HCT116 (cell line): ENCODE data around the gene GTSF1L. TPM values are rescaled to one million over a fixed set of nuclear protein-coding genes. Genes with fewer than 3 reads are reported as not detected.

Experiments used
- ATAC-seq: fragments of 200-7000 bp; cut with Tn5 transposase; 2 replicates; pipeline ENCODE4 v1.9.1; 2020; ENCODE audit warnings: mild to moderate bottlenecking, moderate library complexity
- BruUV-seq: library from RNA; stranded (reverse); fragments of 400-500 nt; replicated peaks from 2 replicates; lab custom pipeline; 2021; lab: Mats Ljungman, UMichigan
- CTCF ChIA-PET: fragments of 300-600 bp; sonication (Branson Sonifier 250); formaldehyde crosslinking; loops from one replicate; lab custom pipeline; 2021; ENCODE audit warnings: antibody characterized with exemption; lab: Charles Lee
- POLR2A ChIA-PET: fragments of 300-600, 350-600 bp; sonication (Branson Sonifier 250); formaldehyde crosslinking; loops from one replicate; lab custom pipeline; 2021; ENCODE audit warnings: antibody characterized with exemption; lab: Charles Lee
- RAD21 ChIA-PET, 2 experiments: fragments of 300-600 bp; sonication (Branson Sonifier 250); formaldehyde crosslinking; loops; one replicate each; lab custom pipeline; 2023; ENCODE audit warnings: low total read pairs in 2 of 2; ENCODE audit not compliant: uncharacterized antibody in 2 of 2, unreplicated experiment in 2 of 2, low non-redundant PET in 1 of 2; lab: Charles Lee
- DNase-seq: peaks from one replicate; pipeline ENCODE4 v3.0.0-alpha.2; 2010; ENCODE audit warnings: low read depth, low spot score
- H2AFZ ChIP-seq: fragments of 200-600 bp; shearing (Covaris generic), sonication (generic); 2 replicates; pipeline ENCODE4 v1.6.1; 2017; ENCODE audit warnings: low read depth, mixed run types, mixed read lengths, antibody characterized with exemption, low read length; ENCODE audit not compliant: poor library complexity, severe bottlenecking
- H3K27ac ChIP-seq: 2 replicates; pipeline ENCODE4 v1.5.1; 2012; ENCODE audit warnings: low read depth, low read length
- H3K27me3 ChIP-seq: fragments of 200-600 bp; sonication (generic); 2 replicates; pipeline ENCODE4 v1.6.1; 2016; ENCODE audit warnings: mixed run types, low read length, mixed read lengths; ENCODE audit not compliant: insufficient read depth
- H3K36me3 ChIP-seq, 2 experiments: fragments of 200-500 bp in 1 of 2; fragments of 200-600 bp in 1 of 2; sonication (Bioruptor generic) in 1 of 2; sonication (generic) in 1 of 2; 2 replicates each; pipeline versions ENCODE4 v1.5.1 to v1.6.1; 2014 to 2016; ENCODE audit warnings: low read length in 2 of 2, inconsistent platforms in 1 of 2, mixed read lengths in 1 of 2, mixed run types in 1 of 2; ENCODE audit not compliant: insufficient read depth in 2 of 2, control insufficient read depth in 1 of 2
- H3K4me1 ChIP-seq, 2 experiments: fragments of 200-600 bp in 1 of 2; sonication (generic) in 1 of 2; 2 replicates each; pipeline versions ENCODE4 v1.5.1 to v1.6.1; 2012 to 2017; ENCODE audit warnings: low read length in 2 of 2, inconsistent platforms in 1 of 2, mild to moderate bottlenecking in 1 of 2, mixed read lengths in 1 of 2, mixed run types in 1 of 2, moderate library complexity in 1 of 2; ENCODE audit not compliant: insufficient read depth in 2 of 2, control insufficient read depth in 1 of 2
- H3K4me2 ChIP-seq: fragments of 200-600 bp; sonication (generic); 2 replicates; pipeline ENCODE4 v1.6.1; 2017; ENCODE audit warnings: mixed run types, low read length, mixed read lengths
- H3K4me3 ChIP-seq, 2 experiments: fragments of 200-600 bp in 1 of 2; sonication (generic) in 1 of 2; replicated peaks in 1 of 2; 2 replicates each; pipeline ENCODE4 v1.5.1; 2011 to 2016; ENCODE audit warnings: low read length in 2 of 2, control low read depth in 1 of 2, low read depth in 1 of 2, mild to moderate bottlenecking in 1 of 2, mixed read lengths in 1 of 2, mixed run types in 1 of 2
- H3K79me2 ChIP-seq: fragments of 200-600 bp; sonication (generic); 2 replicates; pipeline ENCODE4 v1.6.1; 2017; ENCODE audit warnings: mild to moderate bottlenecking, mixed run types, low read length, moderate library complexity, mixed read lengths; ENCODE audit not compliant: insufficient read depth
- H3K9ac ChIP-seq: fragments of 200-600 bp; sonication (generic); 2 replicates; pipeline ENCODE4 v1.6.1; 2016; ENCODE audit warnings: low read length, mixed read lengths
- H3K9me2 ChIP-seq: fragments of 200-600 bp; sonication (generic), shearing (Covaris generic); 2 replicates; pipeline ENCODE4 v1.6.1; 2017; ENCODE audit warnings: mixed run types, mild to moderate bottlenecking, moderate library complexity; ENCODE audit not compliant: insufficient read depth
- H3K9me3 ChIP-seq, 2 experiments: fragments of 200-500 bp in 1 of 2; fragments of 200-600 bp in 1 of 2; sonication (Bioruptor generic) in 1 of 2; sonication (generic) in 1 of 2; 2 replicates each; pipeline ENCODE4 v1.6.1; 2014 to 2017; ENCODE audit warnings: low read length in 2 of 2, mixed read lengths in 2 of 2, inconsistent platforms in 1 of 2, low read depth in 1 of 2, mild to moderate bottlenecking in 1 of 2, mixed run types in 1 of 2, moderate library complexity in 1 of 2; ENCODE audit not compliant: control insufficient read depth in 1 of 2, insufficient read depth in 1 of 2
- H4K20me1 ChIP-seq: fragments of 200-600 bp; sonication (generic), shearing (Covaris generic); 2 replicates; pipeline ENCODE4 v1.6.1; 2017; ENCODE audit warnings: mixed run types, mild to moderate bottlenecking, moderate library complexity; ENCODE audit not compliant: insufficient read depth
- CEBPB ChIP-seq: IDR thresholded peaks from 2 replicates; pipeline ENCODE4 v1.6.1; 2012; ENCODE audit warnings: low read depth
- EZH2phosphoT487 ChIP-seq: fragments of 200-600 bp; IDR thresholded peaks from 2 replicates; pipeline ENCODE4 v1.6.1; 2018; ENCODE audit warnings: antibody characterized with exemption, borderline replicate concordance
- JUND ChIP-seq: IDR thresholded peaks from 2 replicates; pipeline ENCODE4 v1.6.1; 2012
- POLR2AphosphoS5 ChIP-seq: IDR thresholded peaks from 2 replicates; pipeline ENCODE4 v1.6.1; 2011; ENCODE audit warnings: mild to moderate bottlenecking, low read depth, low read length, moderate library complexity
- RAD21 ChIP-seq: IDR thresholded peaks from 2 replicates; pipeline ENCODE4 v1.6.1; 2012; ENCODE audit warnings: low read depth, mild to moderate bottlenecking
- SIN3A ChIP-seq: IDR thresholded peaks from 2 replicates; pipeline ENCODE4 v1.6.1; 2012; ENCODE audit warnings: low read depth
- SP1 ChIP-seq: IDR thresholded peaks from 2 replicates; pipeline ENCODE4 v1.6.1; 2012; ENCODE audit warnings: low read depth
- YY1 ChIP-seq: IDR thresholded peaks from 2 replicates; pipeline ENCODE4 v1.6.1; 2011; ENCODE audit warnings: low read length, low read depth, moderate library complexity, mild to moderate bottlenecking; ENCODE audit not compliant: insufficient replicate concordance; ENCODE audit errors: extremely low read depth
- intact Hi-C: fragments of 100-400 bp; cut with micrococcal nuclease; formaldehyde crosslinking; loops from 2 replicates; pipeline ENCODE4 v1.10.0; 2022
- total RNA-seq: library from RNA; stranded (reverse); gene quantifications from one replicate; pipeline ENCODE4 v1.2.1, GENCODE V29; 2021; ENCODE audit not compliant: unreplicated experiment
- TF ChIP-seq, protein P1 (sequence below), 3 experiments: fragments of 200-600 bp in 1 of 3; sonication (generic) in 1 of 3; IDR thresholded peaks in 2 of 3; conservative IDR thresholded peaks in 1 of 3; 2 replicates each; pipeline ENCODE4 v1.5.1; 2012 to 2017; ENCODE audit warnings: low read depth in 2 of 3, low read length in 2 of 3, antibody characterized with exemption in 1 of 3, borderline replicate concordance in 1 of 3, control low read depth in 1 of 3, mild to moderate bottlenecking in 1 of 3, mixed read lengths in 1 of 3, mixed run types in 1 of 3, moderate library complexity in 1 of 3; ENCODE audit not compliant: insufficient read depth in 1 of 3
- TF ChIP-seq, protein P2 (sequence below): IDR thresholded peaks from 2 replicates; pipeline ENCODE4 v1.6.1; 2012

GTSF1L gene
- total RNA-seq, 1 experiment from 2014 or later = not detected

DNA sequence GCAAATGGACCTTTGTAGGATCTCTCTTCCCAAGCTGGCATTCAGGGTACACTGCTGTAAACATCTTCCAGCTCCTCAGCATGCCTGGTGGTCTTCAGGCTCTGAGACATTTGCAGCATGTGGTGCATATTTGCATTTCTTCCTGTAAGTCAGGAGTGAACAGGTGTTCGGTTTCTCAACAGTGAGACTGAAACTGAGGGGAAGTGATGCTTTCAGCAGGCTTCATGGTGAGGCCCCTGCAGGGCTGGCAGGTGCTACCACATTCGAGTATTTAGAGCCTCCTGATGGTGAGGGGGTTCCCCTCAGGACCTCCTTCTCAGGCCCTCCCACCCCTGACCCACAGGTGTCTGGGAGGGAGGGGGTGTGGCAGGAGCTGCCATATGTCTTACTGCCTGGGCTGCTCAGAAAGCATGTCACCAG, 44.8 kb downstream of the GTSF1L start:
- BruUV-seq = no TSS peak
- H4K20me1 ChIP-seq = no peaks in the 10 kb centered on the region
- no peaks in the 10 kb centered on the region for H3K27me3 ChIP-seq
- no peak overlapping the region for H3K9ac ChIP-seq
- no peak overlapping the region for H3K27ac ChIP-seq
- no peak for ATAC-seq
- DNase-seq = no peak
- no peaks in the 10 kb centered on the region for H3K9me2 ChIP-seq
- no peak overlapping the region for H3K4me2 ChIP-seq
- POLR2A ChIA-PET = no interaction called here
- TF ChIP-seq EZH2phosphoT487 (no peak), SP1 (no peak), POLR2AphosphoS5 (no peak), CEBPB (no peak)
- no peak overlapping the region for H2AFZ ChIP-seq
- RAD21 ChIA-PET = no interaction called here
- no peak overlapping the region for H3K4me3 ChIP-seq
- peaks cover 7 to 28% of the 10 kb centered on the region in 2 experiments; a peak in 3 of 4 replicates for H3K36me3 ChIP-seq
- no peaks in the 10 kb centered on the region for H3K4me1 ChIP-seq
- CTCF ChIA-PET = no interaction called here
- H3K79me2 ChIP-seq = peaks cover 47% of the 10 kb centered on the region
- intact Hi-C loops = no loop called here
- H3K9me3 ChIP-seq = no peaks in the 10 kb centered on the region

DNA sequence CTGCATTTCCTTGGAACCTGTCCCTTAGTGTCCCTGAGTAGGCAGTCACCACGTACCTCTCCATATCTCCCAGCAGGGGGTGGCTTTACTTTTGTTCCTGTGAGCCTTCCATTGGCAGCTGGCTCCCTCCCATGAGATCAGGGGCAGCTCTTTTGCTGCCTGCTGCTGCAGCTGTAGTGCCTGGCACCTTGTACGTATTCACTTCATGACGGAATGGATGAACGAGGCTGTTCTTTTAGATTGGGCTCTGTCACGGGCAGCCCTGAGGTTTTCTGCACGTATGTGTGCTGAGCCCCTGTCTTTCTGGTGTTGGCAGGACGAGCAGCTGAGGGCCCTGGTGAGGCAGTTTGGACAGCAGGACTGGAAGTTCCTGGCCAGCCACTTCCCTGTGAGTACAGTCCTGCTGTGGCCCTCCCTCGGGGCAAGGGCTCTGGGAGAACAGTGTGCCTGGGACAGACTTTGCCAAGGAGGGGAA, 45.3 kb downstream of the GTSF1L start:
- RAD21 ChIA-PET = no interaction called here
- no peaks in the 10 kb centered on the region for H3K4me1 ChIP-seq
- H3K36me3 ChIP-seq = peaks cover 7 to 28% of the 10 kb centered on the region in 2 experiments; a peak in 2 of 4 replicates
- H4K20me1 ChIP-seq = peaks cover 2% of the 10 kb centered on the region; the same call in 1 of the 2 replicates
- POLR2A ChIA-PET = no interaction called here
- no peaks in the 10 kb centered on the region for H3K9me3 ChIP-seq
- BruUV-seq = no TSS peak
- no peak overlapping the region for H3K27ac ChIP-seq
- H3K27me3 ChIP-seq = no peaks in the 10 kb centered on the region
- H3K4me3 ChIP-seq = no peak overlapping the region
- TF ChIP-seq JUND (no peak), YY1 (no peak), EZH2phosphoT487 (no peak), CEBPB (no peak), RAD21 (no peak), SIN3A (no peak)
- TF ChIP-seq, protein P1, sequence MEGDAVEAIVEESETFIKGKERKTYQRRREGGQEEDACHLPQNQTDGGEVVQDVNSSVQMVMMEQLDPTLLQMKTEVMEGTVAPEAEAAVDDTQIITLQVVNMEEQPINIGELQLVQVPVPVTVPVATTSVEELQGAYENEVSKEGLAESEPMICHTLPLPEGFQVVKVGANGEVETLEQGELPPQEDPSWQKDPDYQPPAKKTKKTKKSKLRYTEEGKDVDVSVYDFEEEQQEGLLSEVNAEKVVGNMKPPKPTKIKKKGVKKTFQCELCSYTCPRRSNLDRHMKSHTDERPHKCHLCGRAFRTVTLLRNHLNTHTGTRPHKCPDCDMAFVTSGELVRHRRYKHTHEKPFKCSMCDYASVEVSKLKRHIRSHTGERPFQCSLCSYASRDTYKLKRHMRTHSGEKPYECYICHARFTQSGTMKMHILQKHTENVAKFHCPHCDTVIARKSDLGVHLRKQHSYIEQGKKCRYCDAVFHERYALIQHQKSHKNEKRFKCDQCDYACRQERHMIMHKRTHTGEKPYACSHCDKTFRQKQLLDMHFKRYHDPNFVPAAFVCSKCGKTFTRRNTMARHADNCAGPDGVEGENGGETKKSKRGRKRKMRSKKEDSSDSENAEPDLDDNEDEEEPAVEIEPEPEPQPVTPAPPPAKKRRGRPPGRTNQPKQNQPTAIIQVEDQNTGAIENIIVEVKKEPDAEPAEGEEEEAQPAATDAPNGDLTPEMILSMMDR (IDR thresholded peaks at IDR 0.05 in 2 of 3, conservative IDR thresholded peaks at IDR 0.05 in 1 of 3; ENCODE audit: borderline replicate concordance in 1 of 3, insufficient read depth in 1 of 3, low read depth in 2 of 3, low read length in 2 of 3) = peak in 1 of 3 experiments; percentile 19; a peak in 1 of 6 replicates
- TF ChIP-seq, protein P2, sequence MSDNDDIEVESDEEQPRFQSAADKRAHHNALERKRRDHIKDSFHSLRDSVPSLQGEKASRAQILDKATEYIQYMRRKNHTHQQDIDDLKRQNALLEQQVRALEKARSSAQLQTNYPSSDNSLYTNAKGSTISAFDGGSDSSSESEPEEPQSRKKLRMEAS = no peak
- no peaks in the 10 kb centered on the region for H3K9me2 ChIP-seq
- H3K4me2 ChIP-seq = no peak overlapping the region
- CTCF ChIA-PET = interaction anchor here (0.6 kb wide), 1 partner anchor 236 kb away, joined by 3 read pairs; no protein-coding TSS in a partner anchor
- ATAC-seq = no peak
- intact Hi-C loops = no loop called here
- no peak overlapping the region for H2AFZ ChIP-seq
- peaks cover 52% of the 10 kb centered on the region for H3K79me2 ChIP-seq
- no peak for DNase-seq
- no peak overlapping the region for H3K9ac ChIP-seq
